ENCODE measurements around the gene HCAR1. TPM values are rescaled to one million over a fixed set of nuclear protein-coding genes. Genes with fewer than 3 reads are reported as not detected.

HCAR1 gene, protein sequence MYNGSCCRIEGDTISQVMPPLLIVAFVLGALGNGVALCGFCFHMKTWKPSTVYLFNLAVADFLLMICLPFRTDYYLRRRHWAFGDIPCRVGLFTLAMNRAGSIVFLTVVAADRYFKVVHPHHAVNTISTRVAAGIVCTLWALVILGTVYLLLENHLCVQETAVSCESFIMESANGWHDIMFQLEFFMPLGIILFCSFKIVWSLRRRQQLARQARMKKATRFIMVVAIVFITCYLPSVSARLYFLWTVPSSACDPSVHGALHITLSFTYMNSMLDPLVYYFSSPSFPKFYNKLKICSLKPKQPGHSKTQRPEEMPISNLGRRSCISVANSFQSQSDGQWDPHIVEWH
- total RNA-seq (under 1 TPM; 0.47 to 0.55 TPM), polyA plus RNA-seq (ENCODE audit: insufficient read length in 6 of 6) (under 1 TPM; 0.29 to 0.66 (median 0.57) TPM)
- long read RNA-seq, donor 1, partial matches to known transcripts: 344 of 344 reads
- long read RNA-seq, donor 1, other reads (novel, unspliced or antisense): 0 of 344 reads
- long read RNA-seq, donor 2: 0 reads
- long read RNA-seq, donor 3, full-length matches to known transcripts: 2 of 2 reads
- long read RNA-seq, donor 3, partial matches to known transcripts: 0 of 2 reads
- long read RNA-seq, donor 3, other reads (novel, unspliced or antisense): 0 of 2 reads
- long read RNA-seq, donor 4: 0 reads
- long read RNA-seq, donor 5: 0 reads
- long read RNA-seq, donor 6, full-length matches to known transcripts: 1 of 1 reads
- long read RNA-seq, donor 6, partial matches to known transcripts: 0 of 1 reads
- long read RNA-seq, donor 6, other reads (novel, unspliced or antisense): 0 of 1 reads
- long read RNA-seq, donor 7: 0 reads
- long read RNA-seq, donor 8: 0 reads
- long read RNA-seq, donor 9: 0 reads
- long read RNA-seq, donor 10: 0 reads
- long read RNA-seq, donor 11, full-length matches to known transcripts: 1 of 1 reads
- long read RNA-seq, donor 11, partial matches to known transcripts: 0 of 1 reads
- long read RNA-seq, donor 11, other reads (novel, unspliced or antisense): 0 of 1 reads
- long read RNA-seq, donor 12, full-length matches to known transcripts: 2 of 2 reads
- long read RNA-seq, donor 12, partial matches to known transcripts: 0 of 2 reads
- long read RNA-seq, donor 12, other reads (novel, unspliced or antisense): 0 of 2 reads

DNA sequence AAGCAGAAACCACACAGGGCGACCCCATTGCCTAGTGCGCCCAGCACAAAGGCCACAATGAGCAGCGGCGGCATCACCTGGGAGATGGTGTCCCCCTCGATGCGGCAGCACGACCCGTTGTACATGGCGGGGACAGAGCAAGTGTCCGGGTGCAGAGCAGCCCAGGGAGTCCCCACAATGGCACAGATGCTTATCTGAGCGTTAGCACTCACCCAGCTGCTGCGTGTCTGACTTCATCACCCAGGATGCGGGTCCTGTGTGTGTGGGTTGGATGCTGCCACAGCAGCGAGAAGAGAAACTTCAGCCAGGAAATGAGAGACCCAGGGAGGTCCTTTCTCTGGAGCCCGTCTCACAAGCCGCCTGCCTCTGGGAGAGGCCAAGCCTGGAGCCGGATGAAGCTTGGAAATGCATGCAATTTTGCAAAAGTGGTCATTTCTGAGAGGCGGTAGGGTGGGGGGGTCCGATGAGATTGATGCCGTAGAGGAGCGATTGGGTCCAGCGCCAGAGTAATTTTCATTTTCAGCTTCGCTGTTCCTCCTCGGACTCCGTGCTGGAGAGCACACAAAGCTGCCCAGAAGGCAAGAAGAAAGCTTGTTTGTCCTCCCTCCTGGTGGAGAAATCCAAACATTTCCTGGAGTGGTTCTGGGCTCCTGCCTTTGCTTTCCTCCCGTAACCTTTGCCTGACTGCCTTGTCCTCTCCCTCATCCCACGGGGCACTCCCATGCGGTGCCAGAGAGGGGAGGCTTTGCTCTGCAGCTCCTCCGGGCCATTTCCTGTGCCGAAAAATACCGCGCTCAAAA is at the start of gene HCAR1:
Gene HCAR1, minus strand, starts transcription at position 630 of the 800 bp plus-strand sequence. Its CDS starts 505 bp downstream, at position 125.
- Histone ChIP-seq H3K36me3 (no peaks in the 10 kb centered on the region), H3K9me3 (no peaks in the 10 kb centered on the region), H3K4me3 (peak within 1 kb of the TSS; percentile 3 to 6), H3K4me1 (peaks cover 0 to 26% of the 10 kb centered on the region in 2 donors), H3K27ac (no peak within 1 kb of the TSS), H3K27me3 (peaks cover 0 to 10% of the 10 kb centered on the region in 2 donors)
- intact Hi-C loops (cut with DNase I): no loop called here
- ATAC-seq: peak; percentile 68
- DNase-seq: no peak
- TF ChIP-seq CTCF (IDR thresholded peaks at IDR 0.05): no peak

DNA sequence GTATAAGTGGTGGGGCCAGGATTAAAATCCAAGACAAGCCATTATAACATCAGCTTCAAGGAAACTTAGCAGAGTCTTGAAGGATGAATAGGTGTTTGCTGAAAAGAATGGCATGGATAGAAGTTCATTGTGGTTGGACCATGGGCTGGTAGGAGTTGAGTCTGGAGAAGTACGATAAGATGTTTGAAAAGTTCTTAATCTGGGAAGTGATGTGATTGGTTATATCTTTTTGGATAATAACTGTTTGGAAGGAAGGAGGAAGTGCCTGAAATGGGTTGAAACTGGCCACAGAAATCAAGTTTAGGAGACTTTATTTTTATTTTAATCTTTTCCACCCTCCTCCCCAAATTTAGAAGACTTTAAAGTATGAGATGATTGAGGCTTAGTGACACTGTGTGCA is 26.9 kb upstream of the HCAR1 start:
- no peak for DNase-seq
- Histone ChIP-seq H3K27ac (no peak overlapping the region), H3K4me3 (no peak overlapping the region), H3K4me1 (peaks cover 7 to 13% of the 10 kb centered on the region in 2 donors), H3K36me3 (peaks cover 0 to 84% of the 10 kb centered on the region in 2 donors), H3K27me3 (no peaks in the 10 kb centered on the region), H3K9me3 (no peaks in the 10 kb centered on the region)
- no peak for TF ChIP-seq CTCF (IDR thresholded peaks at IDR 0.05)
- intact Hi-C loops (cut with DNase I): no loop called here
- no peak for ATAC-seq

DNA sequence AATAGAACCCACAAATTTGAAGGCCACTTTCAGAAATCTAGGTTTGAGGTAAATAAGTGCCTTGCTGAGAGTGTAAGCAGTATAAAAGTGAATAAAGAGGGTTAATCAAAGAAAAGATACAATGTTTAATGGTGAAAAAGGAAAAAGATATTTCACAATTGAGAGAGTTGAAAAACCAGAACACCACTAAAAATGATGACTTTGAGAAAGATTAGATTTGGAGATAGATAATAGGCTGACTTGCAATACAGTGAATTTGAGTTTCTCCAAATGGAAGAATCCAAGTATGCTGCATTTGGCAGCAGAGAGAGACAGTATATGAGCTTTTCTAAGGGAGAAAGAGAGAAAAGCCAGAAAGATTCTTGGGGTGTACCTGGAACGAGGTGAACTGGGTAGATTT is 24.1 kb upstream of the HCAR1 start:
- peaks cover 7 to 29% of the 10 kb centered on the region in 2 donors for H3K4me1 ChIP-seq
- intact Hi-C loops (cut with DNase I): loop anchor here in 1 of 2 donors (5.0 kb wide), 1 partner anchor 117 kb away; no protein-coding TSS in a partner anchor
- H3K27me3 ChIP-seq: no peaks in the 10 kb centered on the region
- DNase-seq (no peak), ATAC-seq (no peak)
- no peak overlapping the region for H3K27ac ChIP-seq
- no peak for TF ChIP-seq CTCF (IDR thresholded peaks at IDR 0.05)
- peaks cover 0 to 56% of the 10 kb centered on the region in 2 donors for H3K36me3 ChIP-seq
- H3K9me3 ChIP-seq: no peaks in the 10 kb centered on the region
- H3K4me3 ChIP-seq: no peak overlapping the region

DNA sequence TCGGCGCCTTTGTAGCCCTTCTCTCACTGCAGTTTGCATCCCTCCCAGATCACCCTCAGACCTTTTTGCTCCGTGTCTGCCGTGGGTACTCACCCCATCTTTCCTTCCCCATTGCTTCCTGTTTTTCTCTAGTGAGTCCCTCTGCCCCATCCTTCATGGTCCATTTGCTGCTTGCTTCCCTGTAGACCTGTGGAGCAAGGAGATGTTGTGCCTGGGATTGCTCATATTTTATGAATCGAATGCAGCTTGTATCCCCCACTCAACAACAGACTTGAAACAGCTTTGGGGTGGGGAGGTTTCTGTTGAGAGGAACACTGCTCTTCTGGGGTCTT is 22.6 kb upstream of the HCAR1 start:
- intact Hi-C loops (cut with DNase I): loop anchor here in 1 of 2 donors (5.0 kb wide), 1 partner anchor 116 kb away; no protein-coding TSS in a partner anchor
- DNase-seq: no peak
- Histone ChIP-seq H3K36me3 (peaks cover 0 to 42% of the 10 kb centered on the region in 2 donors), H3K27me3 (no peaks in the 10 kb centered on the region), H3K4me1 (peaks cover 7 to 36% of the 10 kb centered on the region in 2 donors), H3K27ac (peak overlapping the region in 1 of 2 donors; percentile 84), H3K4me3 (peak overlapping the region; percentile 64 to 89), H3K9me3 (no peaks in the 10 kb centered on the region)
- ATAC-seq: no peak
- TF ChIP-seq CTCF (IDR thresholded peaks at IDR 0.05): no peak

Measured in left lung (tissue), 14 donors.